ENCODE measurements around the gene TMED4. TPM values are rescaled to one million over a fixed set of nuclear protein-coding genes. Genes with fewer than 3 reads are reported as not detected.
"Not testable (repeated sequence)": the region's sequence is repeated elsewhere in the genome, so short reads cannot be mapped to it uniquely, and the experiment has no call there.

The TMED4 gene
- total and polyA plus RNA-seq, 2 donors (not counting 3 experiments of a cell fraction or from before 2014, with no cell fraction given), result 63.4 to 89.7 TPM

- no peaks in the 10 kb centered on the region for H3K9me3 ChIP-seq (replicated peaks; ENCODE audit: control insufficient read depth, insufficient read depth, low read length)
- intact Hi-C loops (cut with micrococcal nuclease), result no loop called here
- no peaks in the 10 kb centered on the region for H3K9me1 ChIP-seq (replicated peaks; ENCODE audit: control insufficient read depth, extremely low read depth, insufficient read depth, low read length)
- H3K9ac ChIP-seq (replicated peaks; ENCODE audit: extremely low read depth, insufficient read depth, low read length), result no peak overlapping the region
- no peak overlapping the region for H3K4me2 ChIP-seq (ENCODE audit: insufficient read depth, low read length)
- dilution Hi-C loops (cut with MboI; ENCODE audit: extremely low pct_ligation_motif_present, low sequenced_read_pairs), result no loop called here
- FAIRE-seq (no peak), DNase-seq (ENCODE audit: low read depth, low spot score) (no peak)
- no peak overlapping the region for H3K4me3 ChIP-seq (replicated peaks in 1 of 3; ENCODE audit: insufficient read depth in 1 of 3, low read depth in 1 of 3, low read length in 3 of 3)
- H3K27ac ChIP-seq (ENCODE audit: insufficient read depth, low read depth, low read length), result no peak overlapping the region
- H3K36me3 ChIP-seq (ENCODE audit: control insufficient read depth in 2 of 2, extremely low read depth in 1 of 2, insufficient read depth in 2 of 2, low read length in 2 of 2), result no peaks in the 10 kb centered on the region
- no peak overlapping the region for H2AFZ ChIP-seq (ENCODE audit: low read depth, low read length)
- ChIA-PET POLR2A (no interaction called here), CTCF (interaction anchor here (1.5 kb wide), 1 partner anchor 17 kb away, joined by 5 read pairs; the partner anchor contains the start of gene TMED4)
- no peaks in the 10 kb centered on the region for H3K79me2 ChIP-seq (ENCODE audit: control insufficient read depth, insufficient read depth, low read length)
- H4K20me1 ChIP-seq (replicated peaks; ENCODE audit: control insufficient read depth, extremely low read depth, insufficient read depth, low read length), result no peaks in the 10 kb centered on the region
- no TSS peak for BruUV-seq (replicated peaks)
- peaks cover 2 to 6% of the 10 kb centered on the region in 2 experiments for H3K27me3 ChIP-seq (ENCODE audit: control insufficient read depth in 2 of 2, insufficient read depth in 2 of 2, low read length in 2 of 2)
- no peaks in the 10 kb centered on the region for H3K4me1 ChIP-seq (ENCODE audit: control insufficient read depth, extremely low read depth, insufficient read depth, low read length)
- TF ChIP-seq MAX (IDR thresholded peaks at IDR 0.05; ENCODE audit: insufficient read depth, insufficient read length) (no peak), GATA2 (IDR thresholded peaks at IDR 0.05; ENCODE audit: insufficient read depth, insufficient read length, low read depth, low read length) (no peak), POLR2AphosphoS5 (IDR thresholded peaks at IDR 0.05; ENCODE audit: insufficient read depth, low read depth, low read length) (no peak), EZH2 (IDR thresholded peaks at IDR 0.05; ENCODE audit: borderline replicate concordance, low read depth, low read length, severe bottlenecking) (no peak), CTCF (IDR thresholded peaks at IDR 0.05; ENCODE audit: extremely low read depth in 1 of 2, insufficient read depth in 1 of 2, low read depth in 1 of 2, low read length in 2 of 2) (no peak), FOS (IDR thresholded peaks at IDR 0.05; ENCODE audit: borderline replicate concordance, insufficient read depth, low read length) (no peak)
These were observed 17.2 kb upstream of the TMED4 start for GRCh38 chr7:44599222-44599621.

- POLR2A ChIA-PET, result interaction anchor here (0.7 kb wide), 1 partner anchor 102 kb away, joined by 7 read pairs; no protein-coding TSS in a partner anchor
- H3K79me2 ChIP-seq (ENCODE audit: control insufficient read depth, insufficient read depth, low read length); H2AFZ ChIP-seq (ENCODE audit: low read depth, low read length); intact Hi-C loops (cut with micrococcal nuclease); H3K9me1 ChIP-seq (replicated peaks; ENCODE audit: control insufficient read depth, extremely low read depth, insufficient read depth, low read length); H3K4me3 ChIP-seq (replicated peaks in 1 of 3; ENCODE audit: insufficient read depth in 1 of 3, low read depth in 1 of 3, low read length in 3 of 3); H3K4me2 ChIP-seq (ENCODE audit: insufficient read depth, low read length); FAIRE-seq; H4K20me1 ChIP-seq (replicated peaks; ENCODE audit: control insufficient read depth, extremely low read depth, insufficient read depth, low read length); H3K27ac ChIP-seq (ENCODE audit: insufficient read depth, low read depth, low read length); H3K9me3 ChIP-seq (replicated peaks; ENCODE audit: control insufficient read depth, insufficient read depth, low read length); BruUV-seq (replicated peaks); H3K4me1 ChIP-seq (ENCODE audit: control insufficient read depth, extremely low read depth, insufficient read depth, low read length); H3K27me3 ChIP-seq (ENCODE audit: control insufficient read depth in 2 of 2, insufficient read depth in 2 of 2, low read length in 2 of 2); H3K9ac ChIP-seq (replicated peaks; ENCODE audit: extremely low read depth, insufficient read depth, low read length); dilution Hi-C loops (cut with MboI; ENCODE audit: extremely low pct_ligation_motif_present, low sequenced_read_pairs); H3K36me3 ChIP-seq (ENCODE audit: control insufficient read depth in 2 of 2, extremely low read depth in 1 of 2, insufficient read depth in 2 of 2, low read length in 2 of 2); CTCF ChIA-PET; DNase-seq (ENCODE audit: low read depth, low spot score): not testable (repeated sequence)
These were observed 15.2 kb upstream of the TMED4 start for GRCh38 chr7:44597181-44597580.
